ENCODE results near the gene IL15RA.

- TF ChIP-seq CTCF (IDR thresholded peaks at IDR 0.05) (no peak), POLR2A (IDR thresholded peaks at IDR 0.05) (no peak)
These were observed 25.6 kb upstream of the IL15RA start for GRCh38 chr10:6002809-6003510.
